ENCODE results near the gene CDH13.

Gene CDH13

GRCh38 chr16:83808573-83809014 is 1181.8 kb downstream of the CDH13 start:
- DNase-seq (ENCODE audit: low read depth): no peak

DNA sequence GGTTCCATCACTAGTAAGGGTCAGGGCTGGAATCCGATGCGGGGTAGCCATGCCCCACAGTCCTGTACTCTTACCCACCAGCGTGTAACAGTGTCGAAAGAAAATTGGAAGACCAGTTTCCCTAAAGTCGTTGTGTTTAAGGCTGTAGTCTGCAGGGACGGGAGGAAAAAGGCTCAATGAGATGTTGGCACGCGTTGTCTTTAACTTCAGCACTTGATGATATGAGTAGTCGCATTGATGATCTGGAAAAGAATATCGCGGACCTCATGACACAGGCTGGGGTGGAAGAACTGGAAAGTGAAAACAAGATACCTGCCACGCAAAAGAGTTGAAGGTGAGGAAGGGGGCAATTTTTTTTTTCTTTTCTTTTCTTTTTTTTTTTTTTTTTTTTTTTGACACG is 1182.3 kb downstream of the CDH13 start:
- DNase-seq (ENCODE audit: low read depth): no peak

DNA sequence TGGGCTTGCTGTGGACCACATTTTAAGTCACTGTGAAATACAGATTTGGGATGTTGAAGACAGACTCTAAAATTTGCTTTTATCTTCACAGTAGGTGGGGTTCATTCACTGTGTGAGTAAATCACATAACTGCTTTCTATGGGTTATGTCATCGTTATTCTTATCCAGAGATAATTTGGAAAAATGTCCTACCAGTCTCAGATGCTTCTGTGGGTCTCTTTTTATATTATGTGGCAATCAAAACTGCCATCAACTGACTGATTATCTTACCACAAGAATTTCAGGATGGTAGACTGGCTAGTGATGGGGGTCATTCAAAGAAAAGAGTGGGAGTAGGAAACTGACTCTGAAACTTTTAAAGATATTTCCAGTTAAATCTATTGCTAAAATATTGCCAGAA is 1184.1 kb downstream of the CDH13 start:
- no peak for DNase-seq (ENCODE audit: low read depth)

GRCh38 chr16:83813823-83814658 is 1187.3 kb downstream of the CDH13 start:
- no peak for DNase-seq (ENCODE audit: low read depth)

DNA sequence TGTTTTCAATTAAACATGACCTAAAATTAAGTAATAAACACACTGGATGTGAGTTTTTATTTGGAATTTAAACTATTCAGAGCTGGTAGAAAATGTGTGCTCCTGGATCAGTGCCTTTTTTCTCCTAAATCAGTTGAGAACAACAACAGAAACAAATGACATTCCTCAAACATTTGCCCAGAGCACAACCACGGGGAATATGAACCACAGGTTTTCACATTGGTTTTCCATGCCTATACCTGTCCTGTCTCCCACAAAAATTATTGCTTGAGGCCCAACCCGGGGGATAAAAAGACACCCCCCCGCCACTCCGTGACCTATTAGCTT is 1187.9 kb downstream of the CDH13 start:
- DNase-seq (ENCODE audit: low read depth): no peak

DNA sequence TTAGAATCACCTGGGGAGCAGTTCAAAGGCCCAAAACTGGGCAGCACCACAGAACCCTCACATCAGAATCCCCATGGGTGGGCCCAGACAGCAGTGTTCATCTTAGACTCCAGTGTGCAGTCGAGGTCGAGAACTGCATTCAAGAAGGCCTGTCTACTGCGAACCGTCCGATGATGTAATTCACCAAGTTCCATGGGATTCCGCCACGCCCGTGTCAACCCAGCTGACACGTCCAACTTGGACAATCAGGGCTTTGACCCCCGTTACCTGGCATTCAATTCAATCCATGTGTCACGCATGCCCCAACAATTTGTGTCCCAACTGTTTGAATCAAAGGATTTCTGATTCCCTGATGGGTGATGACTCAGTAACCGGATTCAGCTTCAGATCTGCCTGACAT is 1190.3 kb downstream of the CDH13 start:
- DNase-seq (ENCODE audit: low read depth): no peak

- DNase-seq (ENCODE audit: low read depth): no peak
Measured at GRCh38 chr16:83818276-83818675, 1191.5 kb downstream of the CDH13 start.

GRCh38 chr16:83819361-83819760 is 1192.6 kb downstream of the CDH13 start:
- DNase-seq (ENCODE audit: low read depth): no peak

GRCh38 chr16:83826146-83826913 is 1199.6 kb downstream of the CDH13 start:
- DNase-seq (ENCODE audit: low read depth): peak; percentile 55

- no peak for DNase-seq (ENCODE audit: low read depth)
Measured at GRCh38 chr16:83830091-83830768, 1203.5 kb downstream of the CDH13 start.

DNA sequence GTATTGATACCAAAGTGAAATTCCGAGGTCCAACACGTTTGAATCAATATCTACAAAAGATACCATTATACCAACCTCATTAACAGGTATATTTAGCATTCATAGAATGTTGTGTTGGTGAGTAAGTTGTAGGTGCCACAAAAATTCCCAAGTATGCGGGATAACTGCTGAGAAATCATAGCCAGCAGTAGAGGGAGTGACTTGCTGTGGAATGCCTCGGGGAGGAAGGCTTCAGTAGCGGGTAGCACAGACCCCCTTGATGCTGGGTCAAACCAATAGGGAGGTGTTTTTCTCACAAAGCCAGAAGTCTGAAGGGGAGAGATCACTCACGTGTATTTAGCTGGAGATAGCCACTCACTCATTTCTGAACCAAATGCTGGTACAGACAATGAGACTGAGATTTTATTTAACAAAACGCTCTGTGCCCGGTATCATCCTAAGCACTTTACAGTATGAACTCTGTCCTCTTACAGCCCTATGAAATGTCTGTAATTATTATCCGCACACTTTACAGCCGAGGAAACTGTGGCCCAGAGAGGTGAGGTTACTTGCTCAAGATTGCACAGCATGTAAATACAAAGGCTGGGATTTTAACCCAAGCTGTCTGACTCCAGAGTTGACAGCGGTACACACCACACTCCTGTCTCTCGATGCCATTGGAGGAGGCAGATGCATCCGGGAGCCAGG is 1204.1 kb downstream of the CDH13 start:
- DNase-seq (ENCODE audit: low read depth): no peak

DNA sequence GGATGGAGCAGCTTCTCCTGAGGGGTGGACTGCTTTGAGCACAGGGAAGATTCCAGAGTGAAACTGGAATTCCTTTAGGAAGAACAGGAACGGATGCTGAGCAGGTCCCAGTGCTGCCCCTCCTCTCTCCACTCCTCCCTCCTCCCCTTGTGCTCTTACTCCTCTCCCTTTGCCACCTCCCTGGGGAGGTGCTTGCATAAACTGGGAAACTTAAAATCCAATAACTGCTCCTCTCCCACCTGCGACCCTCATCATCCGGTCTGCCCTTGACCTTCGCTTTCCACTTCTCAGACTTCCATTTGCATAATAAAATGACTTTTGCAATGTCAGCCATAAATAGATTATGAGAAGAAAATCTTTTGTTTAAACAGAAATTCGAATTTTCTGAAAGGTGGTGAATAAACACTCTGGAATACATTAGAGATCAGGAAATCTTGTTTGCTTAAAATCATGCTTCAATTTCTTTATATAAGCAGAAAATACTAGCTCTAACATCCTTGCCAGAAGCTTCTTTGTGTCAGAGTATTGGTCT is 1204.8 kb downstream of the CDH13 start:
- DNase-seq (ENCODE audit: low read depth): no peak

DNA sequence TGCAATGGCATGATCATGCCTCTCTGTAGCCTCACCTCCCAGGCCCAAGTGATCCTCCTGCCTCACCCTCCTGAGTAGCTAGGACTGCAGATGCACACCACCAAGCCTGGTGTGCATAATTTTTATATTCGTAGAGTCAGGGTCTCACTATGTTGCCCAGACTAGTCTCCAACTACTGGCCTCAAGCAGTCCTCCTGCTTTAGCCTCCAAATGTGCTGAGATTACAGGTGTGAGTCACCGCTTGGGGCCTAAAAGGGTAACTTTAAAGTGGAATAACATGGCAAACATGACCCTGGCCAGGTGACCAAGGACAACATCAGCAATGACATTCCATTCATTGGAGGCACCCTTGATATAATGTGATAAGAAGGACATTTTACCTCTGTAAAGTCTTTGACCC is 1207.2 kb downstream of the CDH13 start:
- no peak for DNase-seq (ENCODE audit: low read depth)

GRCh38 chr16:83835586-83836566 is 1209.1 kb downstream of the CDH13 start:
- DNase-seq (ENCODE audit: low read depth): no peak

GRCh38 chr16:83837566-83837965 is 1210.8 kb downstream of the CDH13 start:
- no peak for DNase-seq (ENCODE audit: low read depth)

GRCh38 chr16:83838151-83838550 is 1211.4 kb downstream of the CDH13 start:
- DNase-seq (ENCODE audit: low read depth): no peak

DNA sequence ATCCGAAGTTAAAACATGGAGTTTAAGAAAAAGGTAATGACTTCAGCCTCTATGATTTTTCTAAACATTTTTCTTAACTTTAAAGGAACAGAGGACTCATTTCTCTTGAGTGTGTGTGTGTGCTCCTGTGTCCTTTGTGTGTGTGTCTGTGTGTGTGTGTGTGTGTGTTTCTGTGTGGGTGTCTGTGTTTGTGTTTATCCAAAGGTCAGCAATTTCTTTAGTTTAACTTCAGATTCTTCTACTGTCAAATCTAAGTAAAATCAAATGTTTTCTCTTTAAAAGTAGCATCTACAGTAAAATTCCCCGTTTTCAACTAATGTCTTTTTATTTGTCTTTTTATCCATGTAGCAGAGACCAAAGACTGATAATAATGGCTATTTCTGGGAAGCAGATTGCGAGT is 1212.8 kb downstream of the CDH13 start:
- no peak for DNase-seq (ENCODE audit: low read depth)

DNA sequence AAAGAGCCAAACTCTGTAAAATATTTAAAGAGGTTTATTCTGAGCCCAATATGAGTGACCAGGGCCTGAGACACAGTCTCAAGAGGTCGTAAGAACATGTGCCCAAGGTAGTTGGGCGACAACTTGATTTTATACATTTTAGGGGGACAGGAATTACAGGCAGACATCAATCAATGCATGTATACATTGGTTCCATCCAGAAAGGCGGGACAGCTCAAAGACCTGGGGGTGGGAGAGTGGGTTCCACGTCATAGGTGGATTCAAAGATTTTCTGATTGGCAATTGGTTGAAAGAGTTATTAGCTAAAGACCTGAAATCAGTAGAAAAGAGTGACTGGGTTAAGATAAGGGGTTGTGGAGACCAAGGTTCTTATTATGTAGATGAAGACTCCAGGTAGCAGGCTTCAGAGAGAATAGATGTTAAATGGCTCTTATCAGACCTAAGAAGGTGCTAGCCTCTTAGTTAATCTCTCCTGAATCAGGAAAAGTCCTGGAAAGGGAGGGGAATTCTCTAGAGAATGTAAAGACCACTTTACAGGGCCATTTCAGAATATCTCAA is 1213.4 kb downstream of the CDH13 start:
- no peak for DNase-seq (ENCODE audit: low read depth)

- no peak for DNase-seq (ENCODE audit: low read depth)
Measured at GRCh38 chr16:83842291-83842690, 1215.5 kb downstream of the CDH13 start.

DNA sequence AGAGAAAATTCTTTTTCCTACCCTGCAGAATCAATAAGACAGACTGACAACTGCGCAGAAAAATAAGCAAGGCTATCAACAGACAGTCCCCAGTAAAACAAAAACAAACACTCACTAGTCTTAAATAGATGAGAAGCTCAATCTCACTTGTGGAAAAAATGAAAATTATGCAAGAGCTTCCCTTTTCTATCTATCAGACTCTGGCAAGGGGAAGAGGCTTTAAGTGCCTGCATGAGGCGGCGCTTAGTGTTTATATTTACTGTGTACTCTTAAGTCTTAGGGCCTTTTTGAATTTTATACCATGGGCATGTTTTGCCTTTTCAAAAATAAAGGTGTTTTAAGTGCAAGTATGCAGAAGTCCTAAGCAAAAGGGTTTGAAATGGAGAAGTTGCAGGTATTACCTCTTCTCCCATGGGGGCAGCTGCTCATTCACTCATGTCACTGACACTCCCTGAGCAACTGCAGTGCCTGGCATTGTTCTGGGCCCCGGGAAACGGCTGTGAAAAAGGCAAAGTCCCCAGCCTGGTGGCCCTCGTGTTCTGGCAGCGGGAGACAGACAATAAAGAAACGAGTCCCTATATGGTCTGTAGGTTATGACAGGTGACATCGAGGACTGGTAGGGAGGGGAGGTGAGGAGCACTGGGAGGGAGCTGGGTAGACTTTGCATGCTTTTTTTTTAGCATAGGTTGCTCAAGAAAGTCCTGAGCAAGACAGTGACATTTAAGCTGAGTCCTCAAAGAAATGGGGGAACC is 1216.2 kb downstream of the CDH13 start:
- DNase-seq (ENCODE audit: low read depth): no peak

Data from stimulated activated CD8-positive, alpha-beta memory T cell treated with anti-CD3 and anti-CD28 coated beads, Interleukin-12 subunit alpha, Interleukin-12 subunit beta, amount 100 ng/mL, for 4 hours (primary cell).